Measurements from ENCODE around the gene FOXL3. TPM values are rescaled to one million over a fixed set of nuclear protein-coding genes. Genes with fewer than 3 reads are reported as not detected.
"Not testable (repeated sequence)": the region's sequence is repeated elsewhere in the genome, so short reads cannot be mapped to it uniquely, and the experiment has no call there.

Gene FOXL3
- total RNA-seq, 1 experiment from 2014 or later: not detected

- in situ Hi-C loops (cut with HindIII; ENCODE audit: low pct_unique_long_range_greater_than_20kb, low sequenced_read_pairs): no loop called here
- no peak for DNase-seq (ENCODE audit: low read depth)
Measured at GRCh38 chr7:327233-327931, 37.4 kb downstream of the FOXL3 start.

DNA sequence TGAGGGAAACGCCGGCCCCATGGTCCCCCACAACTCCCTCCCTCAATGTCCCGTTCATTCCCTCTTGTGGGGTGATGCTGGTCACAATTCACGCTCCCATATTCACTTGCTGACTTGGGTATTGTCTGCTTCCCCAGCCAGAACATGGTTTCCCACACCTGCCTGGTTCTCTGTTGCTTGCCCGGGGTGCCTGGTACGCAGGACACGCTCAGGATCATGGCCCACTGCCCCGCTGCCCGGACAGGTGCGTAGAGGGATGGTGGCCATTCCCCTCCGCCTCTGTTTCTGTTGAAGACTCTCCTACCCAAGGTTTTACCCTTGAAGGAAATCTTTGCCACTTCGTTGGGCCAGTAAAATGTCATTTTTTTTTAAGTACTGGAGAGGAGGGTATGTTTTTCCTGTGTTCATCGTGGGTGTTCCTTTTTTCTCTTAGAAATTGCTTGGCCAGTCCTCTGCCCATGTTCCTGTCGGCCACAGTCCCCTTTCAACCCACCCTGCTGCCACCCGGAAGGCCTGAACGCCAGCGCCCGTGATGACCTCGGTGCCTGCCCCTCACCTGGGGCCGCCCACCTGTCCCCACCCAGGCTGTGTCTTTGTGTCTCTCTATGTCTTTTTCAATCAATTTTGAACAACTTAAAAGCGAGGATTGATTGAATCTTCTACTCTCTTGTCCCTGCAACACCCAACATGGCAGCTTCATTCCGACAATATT, 38.2 kb downstream of the FOXL3 start:
- in situ Hi-C loops (cut with HindIII; ENCODE audit: low pct_unique_long_range_greater_than_20kb, low sequenced_read_pairs): no loop called here
- DNase-seq (ENCODE audit: low read depth): no peak

DNA sequence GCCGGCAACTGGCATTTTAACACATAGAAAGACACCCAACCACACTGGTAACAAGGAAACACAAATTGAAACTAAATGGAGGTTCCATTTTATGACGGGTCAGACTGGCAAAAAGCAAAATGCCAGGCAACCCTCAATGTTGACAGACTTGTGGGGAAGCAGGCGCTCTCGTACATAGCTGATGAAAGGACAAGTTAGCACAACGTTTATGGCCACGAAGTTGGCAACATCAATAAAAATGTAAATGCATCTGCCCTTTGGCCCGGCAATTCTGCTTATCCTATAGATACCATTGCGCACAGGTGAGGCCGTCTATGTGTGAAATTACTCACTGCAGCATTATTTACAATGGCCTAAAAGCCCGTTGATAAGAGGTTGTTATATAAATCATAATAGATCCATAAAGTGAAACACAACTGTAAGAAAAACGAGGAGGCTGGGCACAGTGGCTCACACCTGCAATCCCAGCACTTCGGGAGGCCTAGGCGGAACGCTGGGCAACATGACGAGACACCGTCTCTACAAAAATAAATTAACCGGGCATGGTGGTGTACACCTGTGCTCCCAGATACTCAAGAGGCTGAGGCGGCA, 39.8 kb downstream of the FOXL3 start:
- in situ Hi-C loops (cut with HindIII; ENCODE audit: low pct_unique_long_range_greater_than_20kb, low sequenced_read_pairs): no loop called here
- no peak for DNase-seq (ENCODE audit: low read depth)

DNA sequence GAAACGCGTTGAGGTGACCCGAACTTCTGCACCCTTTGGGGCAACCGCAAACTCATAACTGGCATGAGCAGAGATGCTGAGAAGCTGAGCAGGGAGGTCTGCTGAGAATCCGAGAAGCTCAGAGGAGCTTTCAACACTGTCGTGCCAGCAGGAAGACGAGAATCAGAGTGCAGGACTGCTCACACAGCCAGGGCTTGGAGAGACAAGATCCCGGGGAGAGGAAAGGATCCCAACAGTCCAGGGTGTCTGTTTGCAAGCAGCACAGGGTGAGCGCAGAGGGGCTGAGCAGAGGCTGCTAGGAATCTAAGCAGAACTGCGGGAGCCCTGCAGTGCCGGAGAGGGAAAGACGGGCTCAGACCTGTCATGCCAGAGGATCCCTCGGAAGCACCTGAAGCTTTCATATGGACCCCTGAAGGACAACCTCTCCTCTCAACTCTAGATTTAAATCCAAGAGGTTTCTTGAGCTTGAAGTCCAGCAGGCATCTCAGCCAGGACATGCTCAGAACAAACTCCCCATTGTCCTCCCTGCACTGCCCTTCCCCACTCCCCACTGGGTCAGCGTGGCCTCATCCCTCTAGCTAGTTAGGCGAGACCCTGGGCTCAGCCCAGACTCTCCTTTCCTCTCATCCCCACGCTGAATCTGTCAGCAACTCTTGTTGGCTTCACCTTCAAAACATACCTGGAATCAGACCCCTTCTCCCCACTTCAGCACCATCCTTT, 40.7 kb downstream of the FOXL3 start:
- in situ Hi-C loops (cut with HindIII; ENCODE audit: low pct_unique_long_range_greater_than_20kb, low sequenced_read_pairs): no loop called here
- DNase-seq (ENCODE audit: low read depth): no peak

DNA sequence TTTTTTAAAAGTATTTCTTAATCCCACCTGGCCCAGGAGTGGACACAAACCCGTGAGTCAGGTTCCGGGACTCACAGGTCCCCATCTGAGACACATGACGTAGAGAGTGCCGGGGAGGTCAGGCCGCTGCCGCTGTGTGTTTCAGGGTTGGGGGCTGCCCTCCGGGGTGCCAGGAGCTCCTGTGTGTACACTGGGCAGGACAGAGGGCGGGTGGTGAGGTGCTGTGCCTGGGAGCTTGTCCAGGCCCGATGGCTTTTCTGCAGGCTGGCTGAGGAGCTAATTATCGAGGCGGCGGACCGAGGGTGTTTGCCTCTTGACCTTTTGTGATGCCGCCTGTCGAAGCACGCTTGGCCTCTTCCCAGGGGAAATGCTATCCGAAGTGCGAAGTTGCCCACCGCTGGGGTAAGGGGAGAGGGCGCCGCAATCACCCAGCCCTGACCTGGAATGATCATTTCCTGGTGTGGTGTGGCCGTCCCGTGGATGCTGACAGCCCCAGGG, 42.1 kb downstream of the FOXL3 start:
- no peak for DNase-seq (ENCODE audit: low read depth)
- in situ Hi-C loops (cut with HindIII; ENCODE audit: low pct_unique_long_range_greater_than_20kb, low sequenced_read_pairs): no loop called here

DNA sequence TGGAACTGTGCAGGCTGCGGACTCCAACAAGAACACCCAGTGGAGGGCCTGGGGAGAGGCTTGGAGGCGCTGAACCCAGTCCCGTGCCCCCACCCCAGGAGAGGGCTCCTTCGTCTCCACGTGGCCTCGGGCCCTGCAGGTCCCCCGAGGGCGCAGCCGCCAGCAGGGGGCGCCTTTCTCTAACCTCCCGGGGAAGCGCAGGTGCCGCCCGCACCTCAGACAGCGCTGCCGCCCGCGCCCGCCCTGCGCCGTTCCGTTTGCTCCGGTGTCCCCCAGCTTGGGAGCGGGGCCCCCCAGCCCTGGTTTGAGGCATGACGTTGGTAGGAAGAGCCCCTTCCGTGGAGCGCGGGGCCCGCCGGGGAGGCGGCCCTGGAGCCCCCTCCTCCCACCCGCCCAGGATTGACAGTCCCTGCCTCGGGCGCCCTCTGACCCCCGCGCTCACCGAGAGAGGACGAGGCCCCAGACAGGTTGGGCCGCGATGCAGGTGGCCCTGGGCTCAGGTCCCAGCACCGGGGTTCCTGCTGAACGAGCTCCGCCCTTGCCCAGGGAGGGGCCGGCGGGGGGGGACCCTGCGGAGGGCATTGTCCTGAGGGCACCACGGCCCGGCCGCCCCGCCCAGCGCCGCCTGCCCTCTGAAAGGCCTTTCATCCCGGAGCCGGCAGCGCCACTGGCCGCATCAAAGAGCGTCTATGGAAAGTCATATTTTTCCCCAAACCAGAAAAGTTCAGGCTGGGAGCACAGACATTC, 42.8 kb downstream of the FOXL3 start:
- in situ Hi-C loops (cut with HindIII; ENCODE audit: low pct_unique_long_range_greater_than_20kb, low sequenced_read_pairs): no loop called here
- peak; percentile 73 for DNase-seq (ENCODE audit: low read depth)

GRCh38 chr7:333393-333764, 43.4 kb downstream of the FOXL3 start:
- peak; percentile 57 for DNase-seq (ENCODE audit: low read depth)
- in situ Hi-C loops (cut with HindIII; ENCODE audit: low pct_unique_long_range_greater_than_20kb, low sequenced_read_pairs): no loop called here

- in situ Hi-C loops (cut with HindIII; ENCODE audit: low pct_unique_long_range_greater_than_20kb, low sequenced_read_pairs): no loop called here
- no peak for DNase-seq (ENCODE audit: low read depth)
Measured at GRCh38 chr7:334618-335357, 44.8 kb downstream of the FOXL3 start.

- no peak for DNase-seq (ENCODE audit: low read depth)
- in situ Hi-C loops (cut with HindIII; ENCODE audit: low pct_unique_long_range_greater_than_20kb, low sequenced_read_pairs): no loop called here
Measured at GRCh38 chr7:335358-336148, 45.6 kb downstream of the FOXL3 start.

GRCh38 chr7:336149-336533, 46.2 kb downstream of the FOXL3 start:
- DNase-seq (ENCODE audit: low read depth); in situ Hi-C loops (cut with HindIII; ENCODE audit: low pct_unique_long_range_greater_than_20kb, low sequenced_read_pairs): not testable (repeated sequence)

- in situ Hi-C loops (cut with HindIII; ENCODE audit: low pct_unique_long_range_greater_than_20kb, low sequenced_read_pairs): no loop called here
Measured at GRCh38 chr7:336810-337566, 47.0 kb downstream of the FOXL3 start.

DNA sequence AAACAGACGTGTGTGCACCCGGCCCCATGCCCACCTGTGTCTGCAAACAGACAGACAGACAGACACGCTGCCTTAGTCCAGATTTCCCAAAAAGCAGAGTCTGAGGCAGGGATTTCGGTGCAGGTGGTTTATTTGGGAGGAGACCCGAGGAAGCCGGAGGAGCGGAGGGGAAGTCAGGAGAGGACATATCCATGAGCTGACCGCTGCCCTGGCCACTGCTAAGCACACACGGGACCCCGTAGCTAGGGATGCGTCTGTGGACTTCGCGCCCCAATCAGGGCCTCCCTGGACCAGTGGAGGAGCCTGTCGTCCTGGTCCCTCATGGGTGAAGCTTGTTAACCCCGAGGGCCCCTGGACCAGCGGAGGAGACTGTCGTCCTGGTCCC, 47.6 kb downstream of the FOXL3 start:
- no peak for DNase-seq (ENCODE audit: low read depth)
- in situ Hi-C loops (cut with HindIII; ENCODE audit: low pct_unique_long_range_greater_than_20kb, low sequenced_read_pairs): no loop called here

More at GRCh38 chr7:336810-337566, 47.0 kb downstream of the FOXL3 start:
- no peak for DNase-seq (ENCODE audit: low read depth)

DNA sequence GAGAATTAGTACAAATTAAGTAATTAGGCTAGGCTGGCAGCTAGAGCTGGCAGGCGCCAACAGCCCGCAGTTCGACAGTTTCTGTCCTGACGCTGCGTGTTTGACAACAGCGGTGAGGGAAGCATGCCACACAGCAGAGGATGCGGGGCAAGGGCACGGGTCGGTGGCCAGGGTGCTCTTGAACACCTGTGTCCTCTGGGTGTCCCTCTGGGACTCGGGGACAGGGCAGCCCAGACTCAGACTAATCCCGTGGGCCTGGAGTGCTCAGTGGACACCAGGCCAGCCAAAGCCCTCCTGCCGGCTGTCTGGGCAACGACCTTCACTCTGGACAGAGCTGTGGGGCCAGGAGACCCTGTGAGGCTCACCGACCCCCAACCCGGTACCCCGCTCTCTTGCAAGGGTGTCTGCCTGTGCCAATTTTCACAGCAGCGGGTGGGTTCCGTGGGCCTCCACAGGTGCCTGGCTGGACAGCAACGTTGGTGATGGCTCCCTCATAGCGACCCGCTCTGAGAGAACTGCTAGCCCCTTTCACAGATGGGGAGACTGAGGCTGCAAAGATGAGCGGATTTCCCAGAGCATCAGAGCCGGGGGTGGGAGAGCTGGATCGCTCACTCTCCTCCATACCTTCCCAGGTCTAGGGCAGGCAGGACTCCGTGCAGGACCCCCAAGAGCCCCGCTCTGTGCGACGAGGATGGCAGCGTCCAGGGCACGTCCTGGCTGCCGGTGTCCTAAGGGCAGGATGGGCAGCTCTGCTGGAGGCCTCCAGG, 48.5 kb downstream of the FOXL3 start:
- no peak for DNase-seq (ENCODE audit: low read depth)
- in situ Hi-C loops (cut with HindIII; ENCODE audit: low pct_unique_long_range_greater_than_20kb, low sequenced_read_pairs): no loop called here

GRCh38 chr7:339062-339342, 49.0 kb downstream of the FOXL3 start:
- no peak for DNase-seq (ENCODE audit: low read depth)
- in situ Hi-C loops (cut with HindIII; ENCODE audit: low pct_unique_long_range_greater_than_20kb, low sequenced_read_pairs): no loop called here

GRCh38 chr7:339696-340095, 49.7 kb downstream of the FOXL3 start:
- in situ Hi-C loops (cut with HindIII; ENCODE audit: low pct_unique_long_range_greater_than_20kb, low sequenced_read_pairs): no loop called here
- DNase-seq (ENCODE audit: low read depth): no peak
